K562 (cell line): ENCODE data around the gene VWA3B. TPM values are rescaled to one million over a fixed set of nuclear protein-coding genes. Genes with fewer than 3 reads are reported as not detected.

ENCODE experiments used
- CC2D1A ChIP-seq: fragments of 450-650 bp; IDR thresholded peaks from 2 replicates; pipeline ENCODE4 v1.6.1; 2017; ENCODE audit warnings: mild to moderate bottlenecking
- ETV1 ChIP-seq: fragments of 450-650 bp; conservative IDR thresholded peaks from 2 replicates; pipeline ENCODE4 v1.6.1; 2016; ENCODE audit warnings: missing genetic modification characterization, control low read depth, low read depth, missing compliant biosample characterization
- FOS ChIP-seq: IDR thresholded peaks from 3 replicates; pipeline ENCODE4 v1.6.1; 2011; ENCODE audit not compliant: insufficient read length; ENCODE audit errors: extremely low read depth
- HDAC8 ChIP-seq: fragments of 450-650 bp; IDR thresholded peaks from 2 replicates; pipeline ENCODE4 v1.6.1; 2016; ENCODE audit warnings: mild to moderate bottlenecking, missing genetic modification characterization, moderate library complexity, missing compliant biosample characterization
- MYNN ChIP-seq, 2 experiments: sonication (generic); formaldehyde crosslinking in 1 of 2; IDR thresholded peaks; 2 replicates each; pipeline versions ENCODE4 v1.5.0 to v1.6.1; 2016 to 2020; ENCODE audit warnings: antibody characterized with exemption in 1 of 2, missing genetic modification reagents in 1 of 2
- POLR2A ChIP-seq: fragments of 450-650 bp; conservative IDR thresholded peaks from 2 replicates; pipeline ENCODE4 v1.6.1; 2016
- POLR3G ChIP-seq: IDR thresholded peaks from 2 replicates; pipeline ENCODE4 v1.6.1; 2011; ENCODE audit not compliant: insufficient read length, insufficient replicate concordance; ENCODE audit errors: extremely low read depth
- STAG1 ChIP-seq: sonication (generic); formaldehyde crosslinking; IDR thresholded peaks from 2 replicates; pipeline ENCODE4 v1.5.0; 2020; ENCODE audit warnings: missing genetic modification reagents, borderline replicate concordance
- ZBED1 ChIP-seq: IDR thresholded peaks from 2 replicates; pipeline ENCODE4 v1.6.1; 2014
- ZNF699 ChIP-seq: fragments of 250-450 bp; sonication (Bioruptor Pico); IDR thresholded peaks from 2 replicates; pipeline ENCODE4 v1.8.0; 2021; ENCODE audit warnings: mild to moderate bottlenecking, moderate library complexity; ENCODE audit not compliant: insufficient replicate concordance
- polyA plus RNA-seq, 8 experiments: library from polyadenylated mRNA; depleted of rRNA in 4 of 8; stranded (reverse) in 5 of 8; unstranded in 3 of 8; fragments of >200 nt; fragmentation: Nextera tagmentation in 2 of 8; fragmentation: Illumina TruSeq in 1 of 8; extraction: Ambion mirVana in 2 of 8; extraction: Trizol in 1 of 8; gene quantifications; 2 replicates each; pipeline versions ENCODE4 v1.2.1 to v1.2.3, GENCODE V29; 2011 to 2014; ENCODE audit warnings: inconsistent platforms in 1 of 8, missing spikeins in 1 of 8
- total RNA-seq, 7 experiments: library from RNA; depleted of rRNA in 6 of 7; stranded (reverse); fragments of >200 nt in 6 of 7; fragmentation: Illumina TruSeq in 2 of 7; extraction: Trizol in 2 of 7; gene quantifications; 2 replicates each; pipeline versions ENCODE4 v1.2.1 to v1.2.3, GENCODE V29; 2011 to 2021; ENCODE audit warnings: low replicate concordance in 1 of 7
- TF ChIP-seq, protein P1 (sequence below): fragments of 250-450 bp; sonication (Bioruptor Pico); IDR thresholded peaks from 2 replicates; pipeline ENCODE4 v1.5.1; 2021; ENCODE audit warnings: mild to moderate bottlenecking
- TF ChIP-seq, protein P2 (sequence below), 2 experiments: fragments of 450-650 bp in 1 of 2; sonication (generic) in 1 of 2; formaldehyde crosslinking in 1 of 2; IDR thresholded peaks in 1 of 2; conservative IDR thresholded peaks in 1 of 2; 2 replicates each; pipeline versions ENCODE4 v1.6.1 to v1.8.1; 2016 to 2023; ENCODE audit warnings: mild to moderate bottlenecking in 2 of 2, moderate library complexity in 2 of 2, inconsistent platforms in 1 of 2, missing genetic modification reagents in 1 of 2

Gene VWA3B
- total and polyA plus RNA-seq, 9 of the 15 experiments (the other 6 are each of a cell fraction or from before 2014, with no cell fraction given): not detected

DNA sequence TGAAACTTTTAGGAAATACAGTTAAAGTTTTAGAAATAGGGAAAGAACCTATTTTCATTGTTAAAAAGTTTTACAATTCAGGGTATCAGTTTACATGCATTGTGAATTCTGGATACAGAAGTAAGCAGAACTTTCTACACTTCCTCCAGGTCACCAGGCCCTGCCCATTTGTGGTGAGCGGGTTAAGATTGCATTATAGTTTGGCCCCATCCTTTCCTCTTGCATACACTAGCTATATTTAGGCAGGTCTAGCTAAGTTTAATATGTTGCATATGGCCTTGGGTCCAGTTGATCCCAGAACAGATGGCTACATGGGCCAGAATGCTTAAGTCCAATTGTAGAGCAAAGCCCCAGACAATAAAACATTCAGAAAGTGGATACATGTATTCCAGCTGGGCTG, 4.8 kb downstream of the VWA3B start (continued):
- TF ChIP-seq FOS (no peak), MYNN (IDR thresholded peaks at IDR 0.05) (no peak), MYNN (CRISPR knock-in tag; IDR thresholded peaks at IDR 0.05) (no peak), POLR3G (no peak), ZBED1 (no peak), POLR2A (no peak), HDAC8 (tag) (no peak), STAG1 (CRISPR knock-in tag) (no peak), ETV1 (no peak), CC2D1A (no peak), ZNF699 (CRISPR knock-in tag) (no peak)
- TF ChIP-seq, protein P1, sequence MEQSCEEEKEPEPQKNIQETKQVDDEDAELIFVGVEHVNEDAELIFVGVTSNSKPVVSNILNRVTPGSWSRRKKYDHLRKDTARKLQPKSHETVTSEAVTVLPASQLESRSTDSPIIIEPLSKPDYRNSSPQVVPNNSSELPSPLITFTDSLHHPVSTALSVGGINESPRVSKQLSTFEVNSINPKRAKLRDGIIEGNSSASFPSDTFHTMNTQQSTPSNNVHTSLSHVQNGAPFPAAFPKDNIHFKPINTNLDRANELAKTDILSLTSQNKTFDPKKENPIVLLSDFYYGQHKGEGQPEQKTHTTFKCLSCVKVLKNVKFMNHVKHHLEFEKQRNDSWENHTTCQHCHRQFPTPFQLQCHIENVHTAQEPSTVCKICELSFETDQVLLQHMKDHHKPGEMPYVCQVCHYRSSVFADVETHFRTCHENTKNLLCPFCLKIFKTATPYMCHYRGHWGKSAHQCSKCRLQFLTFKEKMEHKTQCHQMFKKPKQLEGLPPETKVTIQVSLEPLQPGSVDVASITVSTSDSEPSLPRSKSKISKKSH (CRISPR knock-in tag): no peak
- TF ChIP-seq, protein P2, sequence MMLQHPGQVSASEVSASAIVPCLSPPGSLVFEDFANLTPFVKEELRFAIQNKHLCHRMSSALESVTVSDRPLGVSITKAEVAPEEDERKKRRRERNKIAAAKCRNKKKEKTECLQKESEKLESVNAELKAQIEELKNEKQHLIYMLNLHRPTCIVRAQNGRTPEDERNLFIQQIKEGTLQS (IDR thresholded peaks at IDR 0.05): no peak
- TF ChIP-seq, protein P2 (CRISPR knock-in tag; conservative IDR thresholded peaks at IDR 0.05): no peak
